ENCODE results near the gene IPO5. TPM values are rescaled to one million over a fixed set of nuclear protein-coding genes. Genes with fewer than 3 reads are reported as not detected.

The IPO5 gene
- 89.7 and 119 TPM in 2 replicates for total RNA-seq
- 55.5 and 88.8 TPM in 2 replicates for polyA plus RNA-seq

- Histone ChIP-seq H3K36me3 (no peaks in the 10 kb centered on the region), H3K4me1 (ENCODE audit: low read depth) (no peaks in the 10 kb centered on the region), H3K4me3 (no peak within 1 kb of the TSS), H3K27me3 (no peaks in the 10 kb centered on the region), H3K27ac (no peak within 1 kb of the TSS), H3K9me3 (ENCODE audit: low read depth) (no peaks in the 10 kb centered on the region)
- no peak for TF ChIP-seq CTCF (IDR thresholded peaks at IDR 0.05; ENCODE audit: low read depth, low read length)
- DNase-seq (ENCODE audit: low read depth in 1 of 2, low spot score in 1 of 2): peak in 1 of 2 donors; percentile 63
These were observed at the start of gene IPO5 for GRCh38 chr13:97953376-97953970. Gene IPO5 (plus strand): TSS chr13:97953675. CDS start chr13:97976697, 23,022 bp downstream.

- no peak overlapping the region for H3K27ac ChIP-seq
- no peak for TF ChIP-seq CTCF (IDR thresholded peaks at IDR 0.05; ENCODE audit: low read depth, low read length)
- no peak overlapping the region for H3K4me3 ChIP-seq
- H3K4me1 ChIP-seq (ENCODE audit: low read depth): no peaks in the 10 kb centered on the region
- no peaks in the 10 kb centered on the region for H3K36me3 ChIP-seq
- H3K9me3 ChIP-seq (ENCODE audit: low read depth): no peaks in the 10 kb centered on the region
- H3K27me3 ChIP-seq: no peaks in the 10 kb centered on the region
- no peak for DNase-seq (ENCODE audit: low read depth in 1 of 2, low spot score in 1 of 2)
These were observed 49.4 kb upstream of the IPO5 start for GRCh38 chr13:97904059-97904458.

GRCh38 chr13:97905517-97905916 lies 48.0 kb upstream of the IPO5 start:
- Histone ChIP-seq H3K27ac (no peak overlapping the region), H3K4me3 (no peak overlapping the region), H3K9me3 (ENCODE audit: low read depth) (no peaks in the 10 kb centered on the region), H3K4me1 (ENCODE audit: low read depth) (no peaks in the 10 kb centered on the region), H3K27me3 (no peaks in the 10 kb centered on the region), H3K36me3 (no peaks in the 10 kb centered on the region)
- TF ChIP-seq CTCF (IDR thresholded peaks at IDR 0.05; ENCODE audit: low read depth, low read length): no peak
- DNase-seq (ENCODE audit: low read depth in 1 of 2, low spot score in 1 of 2): peak in 1 of 2 donors; percentile 31

GRCh38 chr13:97911311-97912138 lies 42.0 kb upstream of the IPO5 start:
- Histone ChIP-seq H3K36me3 (no peaks in the 10 kb centered on the region), H3K4me3 (no peak overlapping the region), H3K27ac (no peak overlapping the region), H3K27me3 (no peaks in the 10 kb centered on the region), H3K9me3 (ENCODE audit: low read depth) (no peaks in the 10 kb centered on the region), H3K4me1 (ENCODE audit: low read depth) (no peaks in the 10 kb centered on the region)
- peak in 1 of 2 donors; percentile 22 for DNase-seq (ENCODE audit: low read depth in 1 of 2, low spot score in 1 of 2)
- peak; percentile 48 for TF ChIP-seq CTCF (IDR thresholded peaks at IDR 0.05; ENCODE audit: low read depth, low read length)

GRCh38 chr13:97912139-97912535 lies 41.3 kb upstream of the IPO5 start:
- Histone ChIP-seq H3K9me3 (ENCODE audit: low read depth) (no peaks in the 10 kb centered on the region), H3K27ac (no peak overlapping the region), H3K4me3 (no peak overlapping the region), H3K4me1 (ENCODE audit: low read depth) (no peaks in the 10 kb centered on the region), H3K27me3 (no peaks in the 10 kb centered on the region), H3K36me3 (no peaks in the 10 kb centered on the region)
- DNase-seq (ENCODE audit: low read depth in 1 of 2, low spot score in 1 of 2): no peak
- no peak for TF ChIP-seq CTCF (IDR thresholded peaks at IDR 0.05; ENCODE audit: low read depth, low read length)

Data from cardiac muscle cell (in vitro differentiated cells and primary cell).